GM18502 (cell line): ENCODE results near the gene FAF1.
A peak's percentile ranks its signal among the peaks of the same experiment; 100 is the strongest.

Experiments used
- ATAC-seq: cut with Tn5 transposase; IDR thresholded peaks from one replicate; pipeline ENCODE4 v1.9.1; 2021; ENCODE audit warnings: mild to moderate bottlenecking; ENCODE audit not compliant: unreplicated experiment, poor library complexity

Gene FAF1

DNA sequence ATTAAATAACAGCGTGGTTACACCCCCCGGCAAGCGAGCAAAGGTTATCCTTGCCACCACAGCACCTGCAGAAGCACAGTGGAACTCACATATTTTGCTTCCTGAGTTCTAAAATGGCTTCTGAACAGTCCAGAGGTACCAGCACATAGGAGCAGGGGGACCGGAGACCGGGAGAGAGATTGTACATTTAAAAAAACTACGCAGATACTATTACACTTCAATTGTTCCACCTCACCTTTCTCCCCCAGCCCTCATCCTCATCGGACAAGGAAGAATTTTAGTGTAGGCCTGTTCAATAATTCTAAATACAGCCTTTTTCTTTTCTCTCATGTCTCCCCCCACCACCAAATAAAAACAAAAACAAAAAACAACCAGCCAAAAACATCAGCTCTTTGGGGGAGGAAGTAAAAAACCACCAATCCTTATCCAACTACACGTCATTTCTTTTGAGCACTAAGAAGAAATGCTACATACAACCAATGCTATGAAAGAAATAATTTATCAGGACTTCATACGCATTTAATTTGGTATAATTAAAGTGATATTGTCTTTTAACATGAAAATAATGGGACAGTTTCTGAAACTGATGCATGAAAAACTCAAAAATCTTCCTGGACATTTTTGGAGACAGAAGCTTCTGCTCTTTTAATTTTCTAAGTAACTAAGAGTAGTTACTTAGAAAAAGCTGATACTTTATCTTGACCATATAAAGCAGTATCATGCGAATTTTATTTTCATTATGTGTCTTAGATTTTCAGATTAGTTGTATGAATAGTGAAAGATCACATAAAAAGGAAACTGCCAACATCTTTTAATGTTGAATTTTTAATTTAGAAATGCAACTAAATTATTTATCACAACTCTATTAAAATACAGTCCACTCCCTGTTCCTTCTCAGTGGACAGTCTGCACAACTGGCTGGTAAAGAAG is 19.1 kb upstream of the FAF1 start:
- no peak for ATAC-seq

DNA sequence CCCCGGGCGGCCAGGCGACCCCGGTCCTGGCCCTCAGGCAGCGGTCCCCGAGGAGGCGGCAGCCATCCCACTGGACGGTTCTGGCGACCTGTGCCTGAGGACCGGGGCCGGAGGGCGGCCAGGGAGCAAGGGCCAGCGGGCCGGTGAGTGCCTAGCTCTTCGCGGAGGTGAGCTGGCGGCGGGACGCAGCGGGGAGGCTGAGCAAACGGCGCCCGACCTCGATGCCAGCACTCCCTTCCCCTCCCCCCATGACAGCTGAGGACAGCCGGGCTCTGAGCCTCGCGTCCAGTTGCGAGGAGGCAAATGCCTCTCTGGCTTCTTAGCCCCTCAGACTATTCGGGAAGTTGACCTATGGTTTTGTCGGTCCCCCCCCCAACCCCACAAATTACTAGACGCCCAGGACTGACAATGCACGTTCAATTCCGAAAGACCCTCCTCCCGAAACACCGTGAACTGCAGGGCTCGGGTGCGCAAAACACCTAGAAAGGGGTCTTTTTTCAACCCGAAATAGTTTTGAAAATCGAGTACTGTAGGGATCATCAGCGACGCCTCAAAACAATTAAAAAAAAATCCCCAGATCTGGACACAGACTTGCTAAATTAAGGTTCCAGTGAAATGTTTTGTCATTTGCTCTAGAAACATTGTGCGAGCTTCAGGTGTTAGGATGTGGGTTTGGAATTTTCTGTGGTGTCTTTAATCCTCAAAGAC is 18.2 kb upstream of the FAF1 start:
- ATAC-seq, result peak; percentile 42

DNA sequence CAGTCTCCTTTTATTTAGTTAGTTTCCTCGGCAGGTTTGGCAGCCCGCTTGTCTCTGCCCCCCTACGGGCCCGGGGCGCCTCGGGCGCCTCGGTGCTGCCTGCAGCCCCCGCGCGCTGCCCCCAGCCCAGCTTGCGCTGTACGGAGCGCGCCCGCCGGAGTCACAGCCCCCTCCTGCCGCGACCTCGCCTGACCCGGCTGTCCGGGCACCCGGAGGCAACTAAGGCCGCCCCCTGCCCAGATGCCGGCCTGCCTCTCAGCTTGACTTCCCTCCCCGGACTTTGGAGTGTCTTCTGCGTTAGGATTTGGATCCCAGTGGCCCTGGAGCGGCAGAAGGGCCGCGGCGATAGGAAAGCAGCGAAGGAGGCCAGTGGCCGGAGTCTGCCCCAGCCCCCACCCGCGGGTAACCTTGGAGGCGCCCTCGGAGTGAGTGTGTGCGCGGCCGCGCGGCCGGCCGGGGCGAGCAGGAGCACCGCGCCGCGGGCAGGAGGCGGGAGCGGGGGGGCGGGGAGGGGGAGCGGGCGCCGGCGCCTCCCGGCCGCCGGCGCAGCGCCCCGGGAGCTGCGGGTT is 17.6 kb upstream of the FAF1 start:
- peak; percentile 51 for ATAC-seq

DNA sequence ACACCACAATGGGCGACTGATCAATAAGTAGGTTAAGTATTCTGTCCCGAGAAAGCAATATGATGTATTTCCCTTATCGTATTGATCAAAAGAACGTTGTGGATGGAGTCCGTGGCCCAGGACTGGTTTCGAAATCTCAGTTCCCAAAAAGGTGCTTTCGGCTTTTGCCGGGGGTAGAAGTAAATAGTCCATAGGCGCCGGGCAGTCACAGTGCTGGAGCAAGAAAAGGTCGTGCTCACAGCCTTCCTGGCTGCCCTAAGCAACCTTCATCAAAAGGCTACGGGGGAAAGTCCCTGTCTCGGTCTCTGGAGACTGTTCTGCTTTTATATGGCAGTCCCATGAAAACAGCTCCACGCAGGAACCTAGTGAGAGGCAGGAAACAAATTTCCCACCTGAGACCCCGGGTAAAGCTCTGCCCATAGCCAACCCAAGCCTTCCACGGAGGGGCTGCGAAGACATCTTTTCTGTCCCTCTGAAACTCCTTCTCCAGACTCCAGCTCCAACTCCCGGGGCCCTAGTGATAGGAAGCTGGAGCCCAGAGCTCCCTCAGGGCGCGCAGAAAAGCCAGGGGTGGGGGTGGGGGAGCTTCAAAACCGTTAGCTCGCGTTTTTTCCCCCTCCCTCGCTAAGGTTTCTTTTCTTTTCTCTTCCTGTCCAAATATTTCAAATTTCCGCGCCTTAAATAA is 17.0 kb upstream of the FAF1 start:
- ATAC-seq, result peak; percentile 76

DNA sequence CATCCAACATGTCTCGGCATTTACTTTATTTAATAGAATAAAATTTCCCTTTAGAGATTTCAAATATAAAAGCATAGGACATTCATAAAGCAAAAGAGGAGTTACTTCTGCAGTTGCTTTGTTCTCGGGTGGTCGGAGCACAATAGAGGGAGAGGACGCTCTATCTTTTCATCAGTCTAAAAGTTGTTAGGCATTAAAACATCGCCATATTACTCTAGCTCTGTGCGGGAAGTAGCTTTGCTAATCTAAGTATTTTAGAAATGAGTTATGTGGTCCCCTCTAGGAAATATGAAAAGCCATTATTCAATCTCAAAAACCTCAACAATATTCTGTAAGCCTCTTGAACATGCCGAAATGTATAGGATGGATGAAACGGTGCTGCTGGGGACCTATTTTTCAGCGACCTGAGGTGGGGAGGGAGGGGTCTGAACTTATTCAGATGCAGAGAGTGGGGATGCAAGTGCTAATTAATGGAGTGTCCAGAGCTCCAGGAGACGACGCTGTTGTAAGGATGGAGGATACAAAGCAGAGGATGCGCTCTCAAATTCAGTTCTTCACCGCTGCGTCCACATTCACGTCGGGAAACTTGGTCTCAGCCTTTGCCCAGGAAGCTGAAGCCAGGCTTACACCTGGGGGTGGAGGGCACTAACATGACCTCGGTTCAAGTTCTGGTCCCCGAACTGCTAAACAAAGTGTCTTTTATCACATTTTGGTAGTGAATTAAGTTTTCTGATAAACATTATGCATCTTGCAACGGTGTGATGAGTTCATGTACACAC is 16.2 kb upstream of the FAF1 start:
- ATAC-seq, result peak; percentile 2

DNA sequence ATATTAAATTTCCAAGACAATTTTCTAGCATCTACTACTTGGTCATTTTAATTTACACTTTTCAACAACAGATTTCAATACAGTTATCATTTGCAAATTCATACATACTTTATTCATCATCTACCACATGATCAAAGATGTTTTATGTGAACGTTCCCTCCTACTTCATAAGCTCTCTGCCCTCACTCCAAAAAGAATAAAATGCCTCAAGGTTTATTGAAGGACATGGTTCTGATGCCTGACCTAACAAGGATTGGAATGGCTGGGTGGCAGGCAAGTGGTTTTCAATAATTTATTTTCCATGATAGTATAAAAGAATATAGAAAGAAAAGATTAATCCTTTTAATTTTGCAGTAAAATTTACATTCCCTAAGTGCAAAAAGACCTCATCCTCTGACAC is 15.4 kb upstream of the FAF1 start:
- ATAC-seq, result no peak

DNA sequence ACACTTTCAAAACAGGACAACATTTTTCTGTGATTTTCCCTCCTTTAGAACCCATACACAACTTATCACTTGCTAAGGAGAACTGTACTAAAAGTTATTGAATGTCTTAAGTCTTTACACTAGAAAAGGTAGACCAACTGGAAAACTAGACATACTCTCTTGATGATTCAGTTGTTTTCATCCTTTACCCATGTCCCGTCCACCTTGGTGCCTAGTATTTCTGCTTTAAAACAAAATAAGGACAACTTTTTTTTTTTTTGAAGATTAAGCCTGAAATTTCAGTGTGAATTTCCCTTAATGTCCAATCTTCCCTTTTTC is 14.5 kb upstream of the FAF1 start:
- ATAC-seq, result no peak

DNA sequence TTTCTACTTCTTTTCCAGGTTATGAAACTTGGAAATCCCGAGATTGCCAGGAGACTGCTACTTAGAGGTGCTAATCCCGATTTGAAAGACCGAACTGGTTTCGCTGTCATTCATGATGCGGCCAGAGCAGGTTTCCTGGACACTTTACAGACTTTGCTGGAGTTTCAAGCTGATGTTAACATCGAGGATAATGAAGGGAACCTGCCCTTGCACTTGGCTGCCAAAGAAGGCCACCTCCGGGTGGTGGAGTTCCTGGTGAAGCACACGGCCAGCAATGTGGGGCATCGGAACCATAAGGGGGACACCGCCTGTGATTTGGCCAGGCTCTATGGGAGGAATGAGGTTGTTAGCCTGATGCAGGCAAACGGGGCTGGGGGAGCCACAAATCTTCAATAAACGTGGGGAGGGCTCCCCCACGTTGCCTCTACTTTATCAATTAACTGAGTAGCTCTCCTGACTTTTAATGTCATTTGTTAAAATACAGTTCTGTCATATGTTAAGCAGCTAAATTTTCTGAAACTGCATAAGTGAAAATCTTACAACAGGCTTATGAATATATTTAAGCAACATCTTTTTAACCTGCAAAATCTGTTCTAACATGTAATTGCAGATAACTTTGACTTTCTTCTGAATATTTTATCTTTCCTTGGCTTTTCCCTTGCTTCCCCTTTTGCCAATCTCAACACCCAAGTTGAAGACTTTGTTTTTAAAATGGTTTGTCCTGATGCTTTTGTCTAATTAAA is 14.0 kb upstream of the FAF1 start:
- ATAC-seq, result no peak

DNA sequence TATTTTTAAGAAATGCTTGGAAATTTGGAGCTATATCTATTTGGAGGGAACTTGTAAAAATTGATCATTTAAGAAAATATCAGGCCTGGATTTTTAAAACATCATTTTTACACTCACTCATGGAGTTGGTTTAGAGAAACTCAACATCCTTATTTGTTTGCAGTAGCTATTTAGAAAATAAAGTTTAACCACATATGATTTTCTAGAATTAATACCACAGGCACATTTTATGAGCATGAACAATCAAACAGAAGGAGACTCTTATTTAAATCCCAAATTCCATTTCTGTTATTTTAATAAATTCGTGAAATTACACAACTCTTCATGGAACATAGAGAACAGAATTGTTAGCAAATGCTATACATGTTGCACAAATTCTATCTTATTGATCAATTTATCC is 13.2 kb upstream of the FAF1 start:
- no peak for ATAC-seq

DNA sequence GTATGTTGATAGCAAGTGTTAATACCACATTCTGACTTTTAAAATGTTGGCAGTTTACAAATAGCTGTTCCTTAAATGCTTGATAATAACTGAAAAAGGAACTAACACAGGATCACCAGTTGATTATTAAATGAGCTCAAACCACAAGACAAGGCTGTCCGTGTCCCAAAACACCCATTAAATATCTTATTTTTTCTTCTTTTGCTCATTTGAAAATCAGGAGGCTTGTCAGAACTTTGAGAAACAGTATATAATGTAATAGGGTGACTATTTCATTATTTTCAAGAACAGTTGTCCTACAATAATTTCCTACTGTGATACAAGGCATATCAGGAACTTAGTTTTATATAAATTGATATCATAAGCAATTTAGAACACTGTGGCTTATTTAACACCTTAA is 12.7 kb upstream of the FAF1 start:
- no peak for ATAC-seq

DNA sequence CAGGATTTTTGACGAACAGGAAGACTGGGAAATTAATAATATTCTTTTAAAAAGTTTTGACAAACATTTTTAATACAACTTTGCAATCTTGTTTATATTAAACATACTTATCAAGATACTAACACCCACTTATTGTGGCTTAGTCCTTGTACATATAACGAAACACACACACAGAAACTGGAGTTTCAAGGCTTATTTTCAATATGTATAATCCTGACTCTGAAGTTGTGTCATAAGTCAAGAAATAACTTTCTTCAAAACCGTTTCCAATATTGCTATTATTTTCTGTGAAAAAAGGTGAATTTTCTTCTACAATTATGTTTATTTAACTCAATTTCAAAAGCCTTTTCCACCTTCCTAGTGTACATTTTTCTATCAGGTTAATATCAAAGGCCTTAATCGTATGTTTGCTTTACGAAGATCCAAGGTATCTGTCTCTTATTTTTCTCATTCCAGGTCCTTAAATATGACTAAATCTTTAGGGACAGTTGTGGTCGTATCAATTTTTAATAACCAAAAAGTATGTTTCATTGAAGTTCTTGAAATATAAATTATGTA is 11.8 kb upstream of the FAF1 start:
- ATAC-seq, result no peak

DNA sequence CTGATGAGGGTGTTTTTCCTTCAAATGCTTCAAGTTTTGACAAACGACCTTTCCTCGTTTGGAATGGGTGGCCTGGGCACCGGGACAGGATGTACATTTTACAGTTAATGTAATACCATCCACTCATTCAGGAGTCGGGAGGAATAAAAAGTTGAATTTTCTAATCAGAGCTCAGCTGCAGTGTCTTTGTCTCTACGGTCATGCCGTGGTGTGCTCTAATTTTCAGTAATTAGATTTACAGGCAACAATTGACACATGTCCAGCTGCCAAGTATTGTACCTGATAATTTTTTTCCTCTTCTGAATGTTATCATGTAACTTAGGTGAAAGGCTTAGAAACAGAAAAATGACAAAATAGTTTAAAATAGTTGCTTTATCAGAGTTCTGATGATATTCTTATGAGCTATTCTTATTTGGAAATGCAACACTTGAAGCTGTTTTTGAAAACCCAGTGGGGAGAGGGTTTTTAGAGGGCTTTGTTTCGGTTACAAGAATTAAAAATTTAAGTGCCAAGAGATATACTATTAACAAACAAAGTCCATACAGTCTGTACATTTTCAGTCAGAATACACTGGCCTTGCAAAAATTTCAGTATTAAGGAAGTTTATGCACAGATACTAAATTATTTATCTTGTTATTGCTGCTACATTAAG is 11.0 kb upstream of the FAF1 start:
- ATAC-seq, result no peak

DNA sequence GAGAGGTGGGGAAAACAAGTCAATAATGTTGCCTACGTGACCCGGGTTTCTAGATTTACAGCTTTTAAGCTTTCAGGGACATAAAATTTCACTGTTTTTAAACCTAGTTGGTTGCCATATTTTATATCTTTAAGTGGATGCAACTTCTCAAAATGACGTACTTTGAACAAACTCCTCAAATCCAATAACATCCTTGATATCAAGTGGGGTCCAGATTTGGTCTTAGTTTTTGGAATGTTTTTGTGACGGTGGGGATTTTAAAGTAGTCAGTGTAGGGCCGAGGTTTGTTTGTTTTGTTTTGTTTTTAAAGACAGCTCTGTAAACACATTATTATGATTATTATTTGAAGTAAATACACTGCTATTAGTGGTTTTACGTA is 10.4 kb upstream of the FAF1 start:
- ATAC-seq, result no peak

DNA sequence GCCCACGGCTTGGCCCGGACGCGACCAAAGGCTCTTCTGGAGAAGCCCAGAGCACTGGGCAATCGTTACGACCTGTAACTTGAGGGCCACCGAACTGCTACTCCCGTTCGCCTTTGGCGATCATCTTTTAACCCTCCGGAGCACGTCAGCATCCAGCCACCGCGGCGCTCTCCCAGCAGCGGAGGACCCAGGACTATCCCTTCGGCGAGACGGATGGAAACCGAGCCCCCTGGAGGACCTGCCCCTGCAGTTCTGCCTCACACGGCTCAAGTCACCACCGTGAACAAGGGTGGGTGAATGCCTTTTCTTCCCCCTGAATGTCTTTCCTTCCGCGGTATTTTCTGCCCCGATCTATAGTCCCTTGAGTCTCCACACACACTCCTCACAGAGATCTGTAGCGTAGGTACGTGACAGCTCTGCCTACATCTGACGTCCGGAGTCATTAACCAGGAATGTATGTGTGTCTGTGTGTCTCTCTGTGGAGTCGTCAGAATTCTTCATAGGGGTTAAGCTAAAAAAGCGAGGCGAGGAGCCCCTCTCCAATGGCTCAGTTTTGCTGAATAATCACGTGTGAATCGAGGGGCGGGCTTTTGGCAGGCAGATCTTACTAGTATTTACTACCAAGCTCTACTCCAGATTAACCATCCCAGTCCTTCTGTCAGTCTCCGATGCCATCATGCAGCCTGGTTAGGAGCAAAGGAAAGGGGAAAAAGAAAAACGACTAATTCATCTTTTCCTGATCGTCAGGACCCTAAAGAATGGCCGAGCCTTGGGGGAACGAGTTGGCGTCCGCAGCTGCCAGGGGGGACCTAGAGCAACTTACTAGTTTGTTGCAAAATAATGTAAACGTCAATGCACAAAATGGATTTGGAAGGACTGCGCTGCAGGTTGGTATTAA is 9.8 kb upstream of the FAF1 start, which contains the start of gene CDKN2C:
Gene CDKN2C (plus strand): TSS at position 635 of the 898 bp plus-strand sequence. CDS start 124 bp downstream, at position 759.
- peak; percentile 38 for ATAC-seq

DNA sequence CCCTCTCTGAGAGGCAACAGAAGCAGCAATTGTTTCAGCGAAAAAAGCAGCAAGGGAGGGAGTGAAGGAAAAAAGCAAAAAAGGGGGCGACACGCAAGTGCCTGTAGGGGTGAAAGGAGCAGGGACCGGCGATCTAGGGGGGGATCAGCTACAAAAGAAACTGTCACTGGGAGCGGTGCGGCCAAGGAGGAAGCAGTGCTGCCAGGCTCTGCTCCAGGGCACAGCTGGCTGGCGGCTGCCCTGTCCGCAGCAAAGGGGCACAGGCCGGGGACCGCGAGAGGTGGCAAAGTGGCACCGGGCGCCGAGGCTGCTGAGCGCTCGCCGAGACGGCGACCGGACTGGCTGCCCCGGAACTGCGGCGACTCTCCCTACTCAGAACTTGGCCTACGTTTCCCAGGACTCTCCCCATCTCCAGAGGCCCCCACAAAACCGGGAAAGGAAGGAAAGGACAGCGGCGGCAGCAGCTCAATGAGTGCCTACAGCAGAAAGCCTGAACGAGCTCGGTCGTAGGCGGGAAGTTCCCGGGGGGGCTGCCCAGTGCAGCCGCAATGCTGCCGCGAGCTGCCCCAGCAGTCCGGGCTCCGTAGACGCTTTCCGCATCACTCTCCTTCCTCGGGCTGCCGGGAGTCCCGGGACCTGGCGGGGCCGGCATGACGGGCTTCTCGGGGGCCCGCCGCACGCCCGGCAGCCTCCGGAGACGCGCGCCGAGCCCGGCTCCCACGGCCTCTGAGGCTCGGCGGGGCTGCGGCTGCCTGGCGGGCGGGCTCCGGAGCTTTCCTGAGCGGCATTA is 8.9 kb upstream of the FAF1 start:
- ATAC-seq, result peak; percentile 20

DNA sequence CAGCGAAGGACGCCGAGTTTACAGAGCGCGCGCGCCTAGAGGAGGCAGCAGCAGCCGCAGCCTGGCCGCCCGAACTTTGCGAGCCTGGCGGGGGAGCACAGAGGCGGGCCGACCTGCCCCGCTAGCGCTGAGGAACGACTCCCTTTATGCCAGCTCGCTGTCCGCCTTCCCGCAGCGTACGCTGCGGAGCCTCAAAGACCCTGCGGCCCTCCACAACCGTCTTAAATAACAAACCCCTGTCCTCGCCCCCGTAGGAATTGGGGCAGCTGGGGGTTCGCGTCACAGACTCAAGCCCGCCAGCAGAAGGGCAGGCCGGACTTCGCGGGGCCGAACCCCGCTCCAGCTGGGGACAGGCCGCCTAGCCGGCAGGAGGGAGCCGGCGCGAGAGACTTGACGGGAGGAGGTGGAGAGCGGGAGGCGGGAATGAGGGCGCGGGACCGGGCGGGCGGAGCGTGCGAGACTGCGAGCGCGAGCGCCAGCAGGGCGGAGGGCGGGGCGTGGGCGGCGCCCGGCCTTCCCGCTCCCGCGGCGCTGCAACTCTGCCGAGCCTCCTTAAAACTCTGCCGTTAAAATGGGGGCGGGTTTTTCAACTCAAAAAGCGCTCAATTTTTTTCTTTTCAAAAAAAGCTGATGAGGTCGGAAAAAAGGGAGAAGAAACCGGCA is 8.2 kb upstream of the FAF1 start:
- peak; percentile 67 for ATAC-seq
